ENCODE results near the gene RUNX2.

GRCh38 chr6:45300736-45301135 lies 27.4 kb upstream of the RUNX2 start:
- TF ChIP-seq CTCF (IDR thresholded peaks at IDR 0.05) (no peak), POLR2A (IDR thresholded peaks at IDR 0.05) (no peak)

Data from uterus (tissue), 2 donors.